Uterus (tissue), 2 donors: ENCODE measurements around the gene GPR162.

Experiments
- CTCF ChIP-seq, 4 experiments: fragments of 200-600 bp in 2 of 4; fragments of 450-650 bp in 2 of 4; sonication (generic) in 2 of 4; IDR thresholded peaks; one replicate each; pipeline ENCODE4 v1.5.1; 2016 to 2019; ENCODE audit warnings: antibody characterized with exemption in 4 of 4, mild to moderate bottlenecking in 2 of 4, moderate library complexity in 1 of 4
- POLR2A ChIP-seq, 2 donors: fragments of 450-650 bp; IDR thresholded peaks; one replicate each; pipeline ENCODE4 v1.6.1; 2016; ENCODE audit warnings: antibody characterized with exemption in 2 of 2, mild to moderate bottlenecking in 1 of 2, moderate library complexity in 1 of 2

GRCh38 chr12:6780573-6780972 lies 41.0 kb upstream of the GPR162 start:
- TF ChIP-seq POLR2A (IDR thresholded peaks at IDR 0.05): no peak
- no peak for TF ChIP-seq CTCF (IDR thresholded peaks at IDR 0.05)
